K562 treated with DMSO at 1 percent for 48 hours (cell line): ENCODE data around the gene PRKCE. TPM values are rescaled to one million over a fixed set of nuclear protein-coding genes. Genes with fewer than 3 reads are reported as not detected.

Experiments
- total RNA-seq: library from RNA; unstranded; fragments of 300-600 nt; gene quantifications from 2 replicates; pipeline ENCODE4 v1.2.3, GENCODE V29; 2022; ENCODE audit warnings: low replicate concordance; ENCODE audit errors: extremely low read depth

Gene PRKCE
- not detected in 2 replicates for total RNA-seq

GRCh38 chr2:45651415-45652089 is at the start of gene PRKCE:
PRKCE (plus strand) TSS chr2:45651675.

GRCh38 chr2:45611020-45611859 is 40.2 kb upstream of the PRKCE start, which contains the start of gene SRBD1:
SRBD1 (minus strand) TSS chr2:45611267; CDS start chr2:45605441, 5,826 bp downstream.

Other genes starting within 250 kb of the PRKCE start
- gene SRBD1, start 40.4 kb upstream of the PRKCE start, total RNA-seq = not detected in 2 replicates